HG03280 (cell line): Measurements from ENCODE around the gene CPED1.
"Not testable (repeated sequence)": the region's sequence is repeated elsewhere in the genome, so short reads cannot be mapped to it uniquely, and the experiment has no call there.

ENCODE experiments used
- ATAC-seq: cut with Tn5 transposase; IDR thresholded peaks from one replicate; pipeline ENCODE4 v1.9.1; 2021; ENCODE audit warnings: mild to moderate bottlenecking, moderate library complexity; ENCODE audit not compliant: unreplicated experiment

CPED1 gene

DNA sequence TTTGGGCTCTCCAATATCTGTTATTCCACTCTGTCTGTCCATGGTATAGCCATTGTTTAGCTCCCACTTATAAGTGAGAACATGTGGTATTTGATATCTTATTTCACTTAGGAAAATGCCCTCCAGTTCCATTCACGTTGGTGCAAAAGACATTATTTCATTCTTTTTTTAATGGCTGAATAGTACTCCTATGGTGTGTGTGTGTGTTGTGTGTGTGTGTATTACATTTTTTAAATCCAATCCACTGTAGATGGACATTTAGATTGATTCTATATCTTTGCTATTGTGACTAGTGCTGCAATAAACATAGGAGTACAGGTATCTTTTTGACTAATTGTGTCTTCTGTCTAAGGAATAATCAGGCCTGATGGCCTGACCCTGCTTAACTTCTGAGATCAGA, 7.4 kb upstream of the CPED1 start:
- no peak for ATAC-seq

DNA sequence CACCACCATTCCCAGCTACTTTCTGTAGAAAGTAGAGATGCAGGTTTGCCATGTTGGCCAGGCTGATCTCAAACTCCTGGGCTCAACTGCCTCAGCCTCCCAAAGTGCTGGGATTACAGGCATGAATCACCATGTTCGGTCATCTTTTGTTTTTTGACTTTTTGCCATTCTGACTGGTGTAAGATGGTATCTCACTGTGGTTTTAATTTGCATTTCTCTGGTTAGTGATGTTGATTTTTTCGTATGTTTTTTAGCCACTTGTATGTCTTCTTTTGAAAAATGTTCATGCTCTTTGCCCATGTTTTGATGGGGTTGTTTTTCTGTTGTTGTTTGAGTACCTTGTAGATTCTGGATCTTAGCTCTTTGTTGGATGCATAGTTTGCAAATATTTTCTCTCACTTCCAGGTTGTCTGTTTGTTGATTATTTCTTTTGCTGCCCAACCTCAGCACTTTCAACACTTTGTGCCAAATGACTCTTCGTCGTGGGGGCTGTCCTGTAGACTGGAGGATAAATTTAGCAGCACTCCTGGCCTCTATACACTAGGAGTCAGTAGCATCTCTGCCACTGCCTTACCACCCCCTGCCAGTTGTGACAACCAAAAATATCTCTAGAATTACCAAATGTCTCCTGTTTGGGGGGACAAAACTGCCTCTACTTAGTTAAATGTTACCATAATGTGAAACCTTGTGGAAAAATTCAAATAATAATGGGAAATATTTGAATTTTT, 6.5 kb upstream of the CPED1 start:
- no peak for ATAC-seq

DNA sequence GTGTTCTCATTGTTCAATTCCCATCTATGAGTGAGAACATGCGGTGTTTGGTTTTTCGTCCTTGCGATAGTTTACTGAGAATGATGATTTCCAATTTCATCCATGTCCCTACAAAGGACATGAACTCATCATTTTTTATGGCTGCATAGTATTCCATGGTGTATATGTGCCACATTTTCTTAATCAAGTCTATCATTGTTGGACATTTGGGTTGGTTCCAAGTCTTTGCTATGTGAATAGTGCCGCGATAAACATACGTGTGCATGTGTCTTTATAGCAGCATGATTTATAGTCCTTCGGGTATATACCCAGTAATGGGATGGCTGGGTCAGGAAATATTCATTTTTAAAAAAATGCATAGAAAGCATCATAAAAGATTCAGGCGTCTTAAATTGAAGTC, 4.9 kb upstream of the CPED1 start:
- not testable (repeated sequence) for ATAC-seq

GRCh38 chr7:120984406-120984805, 4.1 kb upstream of the CPED1 start:
- no peak for ATAC-seq

DNA sequence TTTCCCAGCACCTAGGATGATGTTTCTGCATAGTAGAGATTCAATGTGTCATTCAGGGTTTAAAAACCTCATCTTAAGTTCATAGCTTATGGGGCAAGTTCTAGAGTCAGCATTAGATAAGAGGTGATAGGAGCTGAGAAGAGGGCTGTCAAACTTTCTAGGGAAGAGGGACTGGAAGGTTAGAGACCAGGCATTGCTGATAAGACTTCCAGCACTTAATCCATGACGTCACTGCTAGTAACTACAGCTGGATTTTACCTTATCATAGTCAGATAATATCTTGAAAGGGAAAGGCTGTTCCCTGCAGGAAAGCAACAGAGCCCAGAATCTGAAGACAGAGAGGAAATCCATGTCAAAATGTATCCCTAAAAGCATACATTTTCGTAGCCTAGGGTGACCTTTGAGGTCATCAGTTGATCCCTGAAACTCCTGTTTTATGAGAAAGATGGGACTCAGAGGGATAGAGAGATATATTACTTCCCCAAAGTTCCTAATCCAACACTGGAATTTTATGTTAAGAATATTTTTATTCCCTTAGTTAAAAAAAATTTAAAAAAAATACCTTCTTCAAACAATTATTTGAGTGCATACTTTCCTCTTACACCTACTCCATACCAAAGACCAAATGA, 3.3 kb upstream of the CPED1 start:
- no peak for ATAC-seq

- ATAC-seq, result no peak
These were observed 2.7 kb upstream of the CPED1 start for GRCh38 chr7:120985839-120986238.

DNA sequence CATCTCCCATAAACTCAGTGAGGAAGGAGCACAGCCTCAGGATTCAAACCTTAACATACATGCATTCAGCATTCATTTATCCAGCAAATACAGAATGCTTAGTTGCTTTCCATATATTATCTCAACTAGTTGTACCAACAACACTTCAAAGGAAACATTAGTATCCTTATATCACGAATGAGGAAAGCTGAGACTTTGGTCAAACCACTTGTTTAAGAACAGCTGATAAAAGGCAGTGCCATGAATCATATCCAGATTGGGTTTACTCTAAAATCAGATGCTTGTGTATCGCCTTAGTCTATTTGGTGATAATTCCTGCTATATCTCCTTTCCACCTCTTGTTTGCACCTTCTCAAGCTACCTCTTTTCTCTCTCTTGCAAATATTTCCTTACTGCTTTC, 1.9 kb upstream of the CPED1 start:
- ATAC-seq, result no peak

GRCh38 chr7:120987280-120987679, 1.2 kb upstream of the CPED1 start:
- ATAC-seq, result no peak

- peak; percentile 94 for ATAC-seq
These were observed 574 bp upstream of the CPED1 start for GRCh38 chr7:120987683-120988590.

DNA sequence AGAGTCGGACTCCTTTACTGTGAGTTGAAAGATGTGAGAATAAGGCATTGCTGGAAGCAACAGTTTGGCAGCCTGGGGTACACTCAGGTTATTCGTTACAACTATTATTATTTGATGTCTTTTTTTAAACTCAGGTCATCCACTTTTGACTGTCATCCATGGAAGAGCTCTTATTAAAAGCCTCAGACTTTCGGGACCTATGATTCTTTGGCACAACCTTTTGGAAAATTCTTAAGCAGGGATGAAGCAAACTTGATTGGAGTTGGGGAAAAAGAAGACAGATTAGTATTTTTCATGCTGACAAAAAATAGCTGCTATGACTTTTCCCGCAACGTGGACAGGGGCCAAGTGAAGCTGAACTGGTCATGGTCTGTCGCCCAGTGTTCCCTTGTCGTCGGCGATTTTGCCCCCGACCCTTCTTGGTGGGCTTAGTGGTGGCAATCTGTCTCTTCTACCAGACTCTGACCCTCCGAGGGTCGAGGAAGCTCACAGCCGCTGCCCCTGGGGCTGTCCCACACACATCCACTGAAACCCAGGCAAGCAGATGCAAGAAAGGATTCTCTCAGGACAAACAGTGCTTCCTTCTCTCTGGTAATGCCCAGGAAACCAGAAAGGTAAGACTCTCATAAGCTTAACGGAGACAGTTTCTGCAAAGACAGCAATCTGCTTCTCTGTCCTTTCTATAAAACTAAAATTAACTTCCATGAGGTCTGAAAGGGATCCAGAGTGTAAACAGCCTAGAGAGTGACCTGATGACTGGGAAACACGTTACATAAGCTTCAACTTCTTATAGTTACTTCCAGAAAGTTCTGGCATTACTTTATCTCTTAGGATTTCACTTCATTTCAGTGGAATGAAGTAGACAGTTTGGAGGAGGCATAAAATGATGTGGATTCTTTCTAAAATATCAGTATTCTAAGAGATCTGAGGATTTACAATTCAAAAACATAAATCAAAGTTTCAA, 1.0 kb downstream of the CPED1 start:
- no peak for ATAC-seq

DNA sequence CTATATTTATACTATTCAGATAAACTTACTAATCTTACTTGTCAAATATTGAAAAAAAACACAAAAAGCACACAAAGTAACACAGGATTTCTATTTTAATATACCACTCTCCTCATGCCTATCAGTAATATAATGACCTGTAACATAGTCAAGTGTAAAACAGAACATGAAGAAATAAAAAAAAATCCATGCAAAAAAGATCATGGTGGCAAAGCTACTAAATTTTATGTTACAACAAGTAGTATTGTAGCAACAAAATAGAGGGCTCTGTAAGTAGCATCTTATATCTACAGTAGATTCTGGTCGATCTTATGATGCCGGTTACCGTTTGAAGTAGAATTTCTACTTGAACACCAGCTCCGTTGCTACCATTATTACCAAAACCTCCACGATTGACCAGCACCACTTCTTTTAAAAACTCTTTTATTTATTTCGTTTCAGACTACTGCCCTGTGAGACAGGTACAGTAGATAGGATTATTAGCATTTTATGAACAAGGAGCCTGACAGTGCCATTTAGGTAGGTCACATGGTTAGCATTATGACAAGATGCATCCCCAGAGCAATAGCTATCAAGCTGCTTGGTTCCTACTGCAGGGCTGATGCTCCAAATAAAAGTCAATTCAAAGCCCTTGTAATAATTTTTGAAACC, 2.1 kb downstream of the CPED1 start:
- ATAC-seq, result peak; percentile 15

DNA sequence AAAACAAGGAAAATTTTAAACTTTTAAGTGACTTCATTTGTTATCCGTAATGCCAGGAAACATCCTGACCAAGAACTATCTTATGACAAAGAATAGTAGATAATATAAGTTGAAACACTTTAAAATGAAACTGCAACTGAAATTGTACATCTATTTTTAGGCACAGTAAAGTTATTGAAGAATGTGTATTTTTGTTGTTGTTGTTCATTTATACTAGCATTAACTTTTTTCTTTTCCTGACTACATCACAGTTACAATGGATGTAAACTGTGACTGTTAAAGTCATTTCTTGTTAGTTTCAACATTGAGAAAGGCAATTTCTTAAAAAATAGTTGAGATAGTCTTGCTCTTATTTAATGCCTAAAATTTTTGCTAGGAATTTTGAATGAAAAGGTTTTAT, 2.6 kb downstream of the CPED1 start:
- ATAC-seq, result peak; percentile 31

DNA sequence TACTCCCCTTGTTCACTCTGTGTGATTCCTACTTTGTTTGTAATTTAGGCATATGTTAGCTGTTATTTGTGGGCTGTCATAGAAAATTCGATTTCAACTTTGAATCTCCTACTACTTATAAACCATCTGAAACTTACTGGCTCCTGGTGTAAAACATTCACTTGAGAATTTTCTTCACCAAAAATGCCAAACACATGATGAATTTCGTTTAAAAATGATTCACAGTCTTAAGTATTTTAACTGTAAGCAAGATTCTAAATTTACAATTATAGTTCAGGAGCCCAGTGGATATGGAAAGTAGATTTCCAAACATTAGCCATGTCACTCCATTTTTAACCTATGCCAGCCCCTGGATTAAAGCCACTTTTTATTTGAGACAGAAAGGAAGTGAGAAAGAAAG, 3.1 kb downstream of the CPED1 start:
- ATAC-seq, result no peak

- ATAC-seq, result no peak
These were observed 3.9 kb downstream of the CPED1 start for GRCh38 chr7:120992272-120992964.

DNA sequence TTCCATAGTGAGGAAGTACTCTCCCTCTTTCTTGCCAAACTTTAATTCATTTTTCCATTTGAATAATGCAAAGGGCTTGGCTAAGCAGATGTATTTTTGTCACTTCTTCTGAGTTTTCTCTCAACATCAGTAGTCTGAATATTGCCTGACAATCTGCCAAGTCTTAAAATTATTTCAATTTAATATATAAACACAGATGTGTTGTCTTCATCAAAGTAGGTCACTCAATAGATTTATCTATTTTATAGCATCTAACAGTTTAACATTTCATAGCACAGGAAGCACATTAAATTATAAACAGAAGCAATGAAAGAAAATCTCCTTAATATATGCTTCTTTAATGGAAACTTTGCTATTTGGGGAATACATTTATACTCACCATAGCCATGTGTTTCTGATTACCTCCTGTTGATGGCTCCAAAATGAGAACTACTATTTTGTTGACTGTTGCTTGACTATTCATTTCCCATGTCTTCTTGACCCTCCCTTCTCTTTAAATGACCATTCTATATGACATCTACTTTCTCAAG, 4.5 kb downstream of the CPED1 start:
- ATAC-seq, result no peak

GRCh38 chr7:120993553-120994191, 5.2 kb downstream of the CPED1 start:
- no peak for ATAC-seq

DNA sequence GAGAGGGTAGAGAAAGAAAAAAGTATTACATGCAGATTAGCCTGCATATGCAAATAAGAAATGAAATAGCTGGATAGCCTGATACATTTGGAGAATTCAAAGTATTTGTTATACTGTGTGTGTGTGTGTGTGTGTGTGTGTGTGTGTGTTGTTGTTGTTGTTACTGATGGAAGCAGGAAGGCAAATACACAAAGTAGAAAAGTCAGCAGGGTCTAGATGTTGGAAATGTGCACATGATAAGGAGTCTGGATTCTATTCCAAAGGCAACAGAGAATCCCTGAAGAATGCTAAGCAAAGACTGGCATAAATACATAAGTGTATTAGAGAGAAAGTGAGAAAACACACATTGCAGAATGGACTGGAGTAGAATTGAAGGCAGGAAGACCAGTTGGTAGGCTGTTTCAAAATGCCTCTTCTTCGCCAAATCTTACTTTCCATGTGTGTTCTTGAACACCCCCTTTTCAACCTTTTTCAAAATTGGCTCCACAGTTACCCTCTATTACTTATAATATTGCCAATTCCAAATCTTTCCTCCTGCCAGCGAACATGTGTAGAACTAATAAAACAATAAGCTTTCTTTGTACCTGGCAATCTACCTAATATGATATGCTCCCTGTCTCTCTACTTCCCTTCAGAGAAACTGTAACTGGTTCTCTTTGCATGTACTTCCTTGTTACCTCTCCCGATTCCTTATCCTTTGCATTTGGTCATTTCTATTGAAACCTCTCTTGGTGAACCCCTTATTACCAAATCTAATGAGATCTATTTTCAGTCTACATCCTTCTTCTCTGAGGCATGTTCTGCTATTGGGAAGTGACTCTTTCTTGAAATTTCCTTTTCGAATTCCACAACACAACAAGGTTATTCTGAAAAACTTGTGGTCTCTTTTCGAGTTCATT, 6.2 kb downstream of the CPED1 start:
- ATAC-seq, result no peak

- ATAC-seq, result no peak
These were observed 7.1 kb downstream of the CPED1 start for GRCh38 chr7:120995654-120996053.
